GM12891 (cell line): ENCODE data around the gene ADAMTSL1.

Experiments used
- POLR2A ChIP-seq: IDR thresholded peaks from 2 replicates; pipeline ENCODE4 v1.6.1; 2011; ENCODE audit warnings: low read depth, low read length, control low read depth
- POLR2AphosphoS5 ChIP-seq: IDR thresholded peaks from 2 replicates; pipeline ENCODE4 v1.6.1; 2011; ENCODE audit warnings: low read depth, low read length, control low read depth
- POU2F2 ChIP-seq: IDR thresholded peaks from 2 replicates; pipeline ENCODE4 v1.6.1; 2011; ENCODE audit warnings: low read depth, mild to moderate bottlenecking, control low read depth, low read length, moderate library complexity

DNA sequence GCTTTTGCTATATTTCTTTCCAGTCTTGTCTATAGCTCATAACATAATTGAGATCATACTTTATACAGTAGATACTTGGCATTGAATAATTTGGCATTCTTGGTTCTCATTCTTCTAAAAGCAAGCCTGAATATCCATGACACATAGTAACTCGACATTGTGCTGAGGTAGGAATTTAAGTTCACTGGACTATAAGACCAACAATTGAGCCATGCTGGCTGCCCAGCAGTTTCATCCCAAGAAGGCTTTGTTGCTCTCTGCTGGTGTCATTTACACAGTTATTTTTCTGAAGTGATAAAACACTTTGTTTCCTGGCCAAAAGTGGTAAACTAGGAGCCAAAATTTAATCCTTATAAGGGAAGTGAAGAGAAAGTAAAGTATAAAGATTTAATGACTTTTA, 192.0 kb downstream of the ADAMTSL1 start:
- TF ChIP-seq POLR2A, result no peak
- no peak for TF ChIP-seq POU2F2
- no peak for TF ChIP-seq POLR2AphosphoS5
